ENCODE results near the gene ZNF93. TPM values are rescaled to one million over a fixed set of nuclear protein-coding genes. Genes with fewer than 3 reads are reported as not detected.

ZNF93 gene
- total RNA-seq, 1 experiment from 2014 or later: 8.9 TPM

- in situ Hi-C loops (cut with HindIII; ENCODE audit: low pct_unique_long_range_greater_than_20kb, low sequenced_read_pairs): no loop called here
- H3K4me1 ChIP-seq (ENCODE audit: control insufficient read depth, insufficient read depth, low read length): no peaks in the 10 kb centered on the region
- H3K27me3 ChIP-seq (ENCODE audit: control insufficient read depth, insufficient read depth, low read length): no peaks in the 10 kb centered on the region
- H3K27ac ChIP-seq (ENCODE audit: low read length): no peak overlapping the region
- H3K36me3 ChIP-seq (ENCODE audit: control insufficient read depth, insufficient read depth, low read length): no peaks in the 10 kb centered on the region
- BruUV-seq (replicated peaks): no TSS peak
- no peak for ATAC-seq
- CTCF ChIA-PET: no interaction called here
- H3K9me3 ChIP-seq (ENCODE audit: control insufficient read depth, insufficient read depth, low read depth, low read length): no peaks in the 10 kb centered on the region
- TF ChIP-seq REST (IDR thresholded peaks at IDR 0.05; ENCODE audit: insufficient read depth in 1 of 2, low read depth in 2 of 2, low read length in 1 of 2) (no peak), SIN3A (IDR thresholded peaks at IDR 0.05; ENCODE audit: borderline replicate concordance, insufficient read depth, low read depth, low read length) (no peak)
- intact Hi-C loops (cut with micrococcal nuclease; ENCODE audit: unreplicated experiment): no loop called here
- no peak overlapping the region for H3K4me3 ChIP-seq (ENCODE audit: low read depth in 2 of 2, low read length in 2 of 2)
- POLR2A ChIA-PET: no interaction called here
- no peak for DNase-seq (ENCODE audit: low read depth, low spot score)
Measured at GRCh38 chr19:19858751-19859150, 42.0 kb upstream of the ZNF93 start.

GRCh38 chr19:19860756-19861390, 39.9 kb upstream of the ZNF93 start:
- in situ Hi-C loops (cut with HindIII; ENCODE audit: low pct_unique_long_range_greater_than_20kb, low sequenced_read_pairs) (no loop called here), intact Hi-C loops (cut with micrococcal nuclease; ENCODE audit: unreplicated experiment) (no loop called here)
- POLR2A ChIA-PET: no interaction called here
- no peak for DNase-seq (ENCODE audit: low read depth, low spot score)
- no peaks in the 10 kb centered on the region for H3K9me3 ChIP-seq (ENCODE audit: control insufficient read depth, insufficient read depth, low read depth, low read length)
- no peaks in the 10 kb centered on the region for H3K36me3 ChIP-seq (ENCODE audit: control insufficient read depth, insufficient read depth, low read length)
- no peak overlapping the region for H3K4me3 ChIP-seq (ENCODE audit: low read depth in 2 of 2, low read length in 2 of 2)
- BruUV-seq (replicated peaks): no TSS peak
- no peaks in the 10 kb centered on the region for H3K4me1 ChIP-seq (ENCODE audit: control insufficient read depth, insufficient read depth, low read length)
- no peak for ATAC-seq
- H3K27me3 ChIP-seq (ENCODE audit: control insufficient read depth, insufficient read depth, low read length): no peaks in the 10 kb centered on the region
- CTCF ChIA-PET: no interaction called here
- TF ChIP-seq REST (IDR thresholded peaks at IDR 0.05; ENCODE audit: insufficient read depth in 1 of 2, low read depth in 2 of 2, low read length in 1 of 2) (no peak), CTCF (IDR thresholded peaks at IDR 0.05) (no peak), POLR2AphosphoS5 (IDR thresholded peaks at IDR 0.05; ENCODE audit: low read depth, low read length) (no peak), SIN3A (IDR thresholded peaks at IDR 0.05; ENCODE audit: borderline replicate concordance, insufficient read depth, low read depth, low read length) (no peak), TCF7L2 (IDR thresholded peaks at IDR 0.05; ENCODE audit: low read depth, low read length) (no peak)
- no peak overlapping the region for H3K27ac ChIP-seq (ENCODE audit: low read length)

Data from Panc1 (cell line).